GM12873 (cell line): ENCODE results near the gene KRTAP4-4.
"Not testable (repeated sequence)": the region's sequence is repeated elsewhere in the genome, so short reads cannot be mapped to it uniquely, and the experiment has no call there.

Experiments
- CTCF ChIP-seq: IDR thresholded peaks from 2 replicates; pipeline ENCODE4 v1.5.1; 2012; ENCODE audit warnings: low read depth, mild to moderate bottlenecking, moderate library complexity, low read length, control low read depth; ENCODE audit not compliant: insufficient read depth; ENCODE audit errors: missing control alignments

Gene KRTAP4-4

GRCh38 chr17:41160648-41161047 is at the start of gene KRTAP4-4:
KRTAP4-4 (minus strand) TSS chr17:41160748; CDS start chr17:41160691, 57 bp downstream.
- no peak for TF ChIP-seq CTCF

- no peak for TF ChIP-seq CTCF
Measured at GRCh38 chr17:41199421-41200078, 39.0 kb upstream of the KRTAP4-4 start.

GRCh38 chr17:41196068-41196467 is 35.5 kb upstream of the KRTAP4-4 start:
- TF ChIP-seq CTCF, result no peak

- TF ChIP-seq CTCF, result no peak
Measured at GRCh38 chr17:41190328-41190727, 29.8 kb upstream of the KRTAP4-4 start.

GRCh38 chr17:41189837-41190318 is 29.3 kb upstream of the KRTAP4-4 start, which contains the start of gene KRTAP9-1:
KRTAP9-1 (plus strand) TSS chr17:41189887; CDS start chr17:41189887, 0 bp downstream.
- not testable (repeated sequence) for TF ChIP-seq CTCF

GRCh38 chr17:41186872-41187271 is 26.3 kb upstream of the KRTAP4-4 start:
- no peak for TF ChIP-seq CTCF

- no peak for TF ChIP-seq CTCF
Measured at GRCh38 chr17:41185001-41185400, 24.5 kb upstream of the KRTAP4-4 start.
